HEK293 (cell line): ENCODE data around the gene COL3A1.

Source experiments
- CTCF ChIA-PET: fragments of 350-600 bp; formaldehyde crosslinking; extraction: SDS; loops from one replicate; lab custom pipeline; 2021; ENCODE audit warnings: antibody characterized with exemption; lab: Yijun Ruan, JAX
- POLR2A ChIA-PET: fragments of 300-600 bp; formaldehyde crosslinking; extraction: SDS; loops from one replicate; lab custom pipeline; 2020; ENCODE audit warnings: antibody characterized with exemption, inconsistent platforms; lab: Yijun Ruan, JAX
- H3K27ac ChIP-seq: fragments of 200-500 bp; sonication (Bioruptor generic); 2 replicates; pipeline ENCODE4 v1.5.1; 2014; ENCODE audit warnings: low read depth, low read length, control low read depth, inconsistent platforms; ENCODE audit errors: extremely low read depth
- H3K36me3 ChIP-seq, 2 experiments: fragments of 200-500 bp in 1 of 2; sonication (Bioruptor generic) in 1 of 2; 1 replicate in 1 of 2; 2 replicates in 1 of 2; pipeline ENCODE4 v1.5.1; 2014 to 2017; ENCODE audit warnings: inconsistent platforms in 2 of 2, low read length in 2 of 2; ENCODE audit not compliant: control insufficient read depth in 2 of 2, insufficient read depth in 1 of 2
- H3K4me1 ChIP-seq: fragments of 200-500 bp; sonication (Bioruptor generic); 2 replicates; pipeline ENCODE4 v1.5.1; 2014; ENCODE audit warnings: mild to moderate bottlenecking, low read length, inconsistent platforms; ENCODE audit not compliant: control insufficient read depth, insufficient read depth
- H3K4me3 ChIP-seq: 2 replicates; pipeline ENCODE4 v1.5.1; 2011; ENCODE audit warnings: low read depth, mild to moderate bottlenecking, control low read depth, low read length, moderate library complexity
- H3K9me3 ChIP-seq: fragments of 200-500 bp; sonication (Bioruptor generic); 2 replicates; pipeline ENCODE4 v1.5.1; 2014; ENCODE audit warnings: low read depth, low read length, inconsistent platforms; ENCODE audit not compliant: control insufficient read depth, insufficient read depth
- BCL11A ChIP-seq: fragments of 450-650 bp; formaldehyde crosslinking; IDR thresholded peaks from 2 replicates; pipeline ENCODE4 v1.5.1; 2016; ENCODE audit warnings: low read depth, missing biosample characterization, missing genetic modification characterization
- KLF1 ChIP-seq: fragments of 450-650 bp; formaldehyde crosslinking; IDR thresholded peaks from 2 replicates; pipeline ENCODE4 v1.5.1; 2016; ENCODE audit warnings: missing biosample characterization, missing genetic modification characterization
- ZNF184 ChIP-seq: fragments of 450-650 bp; IDR thresholded peaks from 2 replicates; pipeline ENCODE4 v1.5.1; 2018; ENCODE audit warnings: missing biosample characterization, mild to moderate bottlenecking, missing genetic modification characterization
- ZNF354C ChIP-seq: fragments of 450-650 bp; formaldehyde crosslinking; IDR thresholded peaks from 2 replicates; pipeline ENCODE4 v1.5.1; 2016; ENCODE audit warnings: missing biosample characterization, missing genetic modification characterization, low read depth, borderline replicate concordance
- ZNF514 ChIP-seq: fragments of 450-650 bp; formaldehyde crosslinking; IDR thresholded peaks from 2 replicates; pipeline ENCODE4 v1.5.1; 2016; ENCODE audit warnings: missing biosample characterization, missing genetic modification characterization
- ZNF518A ChIP-seq: fragments of 450-650 bp; formaldehyde crosslinking; conservative IDR thresholded peaks from 2 replicates; pipeline ENCODE4 v1.5.1; 2016; ENCODE audit warnings: low read depth, missing biosample characterization, missing genetic modification characterization
- ZNF558 ChIP-seq: fragments of 450-650 bp; formaldehyde crosslinking; IDR thresholded peaks from 2 replicates; pipeline ENCODE4 v1.5.1; 2016; ENCODE audit warnings: missing biosample characterization, missing genetic modification characterization
- ZNF560 ChIP-seq: fragments of 450-650 bp; formaldehyde crosslinking; IDR thresholded peaks from 2 replicates; pipeline ENCODE4 v1.5.1; 2017; ENCODE audit warnings: missing biosample characterization, missing genetic modification characterization, borderline replicate concordance
- ZNF561 ChIP-seq: fragments of 450-650 bp; IDR thresholded peaks from 2 replicates; pipeline ENCODE4 v1.5.1; 2018; ENCODE audit warnings: missing biosample characterization, missing genetic modification characterization, borderline replicate concordance
- ZNF585B ChIP-seq: fragments of 450-650 bp; formaldehyde crosslinking; IDR thresholded peaks from 2 replicates; pipeline ENCODE4 v1.5.1; 2016; ENCODE audit warnings: missing biosample characterization, missing genetic modification characterization
- ZNF629 ChIP-seq: fragments of 450-650 bp; formaldehyde crosslinking; IDR thresholded peaks from 2 replicates; pipeline ENCODE4 v1.5.1; 2017; ENCODE audit warnings: missing biosample characterization, missing genetic modification characterization
- ZNF768 ChIP-seq: fragments of 450-650 bp; formaldehyde crosslinking; IDR thresholded peaks from 2 replicates; pipeline ENCODE4 v1.5.1; 2018; ENCODE audit warnings: missing biosample characterization, mild to moderate bottlenecking, missing genetic modification characterization
- ZXDB ChIP-seq: fragments of 450-650 bp; formaldehyde crosslinking; IDR thresholded peaks from 2 replicates; pipeline ENCODE4 v1.5.1; 2016; ENCODE audit warnings: missing biosample characterization, missing genetic modification characterization

The COL3A1 gene

GRCh38 chr2:189048189-189048588 is 74.0 kb downstream of the COL3A1 start:
- no peak for TF ChIP-seq KLF1 (tag by site-specific recombination)
- no peak for TF ChIP-seq ZXDB
- no peak for TF ChIP-seq ZNF518A
- no peak for TF ChIP-seq ZNF561
- CTCF ChIA-PET: no interaction called here
- no peaks in the 10 kb centered on the region for H3K36me3 ChIP-seq

GRCh38 chr2:189049709-189050164 is 75.6 kb downstream of the COL3A1 start:
- TF ChIP-seq BCL11A (tag by site-specific recombination): no peak
- CTCF ChIA-PET: no interaction called here
- POLR2A ChIA-PET: no interaction called here
- 0 out of 2 replicates have a peak, but pooled peaks cover 2% of the 10 kb centered on the region for H3K4me1 ChIP-seq
- H3K4me3 ChIP-seq: no peak overlapping the region
- H3K36me3 ChIP-seq: no peaks in the 10 kb centered on the region
- no peaks in the 10 kb centered on the region for H3K9me3 ChIP-seq
- H3K27ac ChIP-seq: no peak overlapping the region

More at GRCh38 chr2:189048189-189048588, 74.0 kb downstream of the COL3A1 start:
- H3K27ac ChIP-seq: no peak overlapping the region
- H3K4me1 ChIP-seq: 0 out of 2 replicates have a peak, but pooled peaks cover 2% of the 10 kb centered on the region
- H3K4me3 ChIP-seq: no peak overlapping the region
- POLR2A ChIA-PET: no interaction called here
- no peaks in the 10 kb centered on the region for H3K9me3 ChIP-seq

- Histone ChIP-seq H3K36me3 (no peaks in the 10 kb centered on the region), H3K4me1 (0 out of 2 replicates have a peak, but pooled peaks cover 2% of the 10 kb centered on the region), H3K4me3 (no peak overlapping the region), H3K27ac (no peak overlapping the region), H3K9me3 (no peaks in the 10 kb centered on the region)
- POLR2A ChIA-PET: no interaction called here
- CTCF ChIA-PET: interaction anchor here (0.6 kb wide), 1 partner anchor 11 kb away, joined by 6 read pairs; no protein-coding TSS in a partner anchor
- no peak for TF ChIP-seq ZNF514 (tag by site-specific recombination)
- TF ChIP-seq ZNF560 (tag by site-specific recombination): no peak
- no peak for TF ChIP-seq ZNF768 (tag by site-specific recombination)
- TF ChIP-seq ZNF354C: no peak
- TF ChIP-seq ZNF629 (tag by site-specific recombination): no peak
- no peak for TF ChIP-seq ZNF558 (tag by site-specific recombination)
- TF ChIP-seq ZNF585B (tag by site-specific recombination): no peak
- TF ChIP-seq ZNF184: no peak
Observed at GRCh38 chr2:189050165-189050712, 76.1 kb downstream of the COL3A1 start.
